ENCODE data around the gene GJC2.

DNA sequence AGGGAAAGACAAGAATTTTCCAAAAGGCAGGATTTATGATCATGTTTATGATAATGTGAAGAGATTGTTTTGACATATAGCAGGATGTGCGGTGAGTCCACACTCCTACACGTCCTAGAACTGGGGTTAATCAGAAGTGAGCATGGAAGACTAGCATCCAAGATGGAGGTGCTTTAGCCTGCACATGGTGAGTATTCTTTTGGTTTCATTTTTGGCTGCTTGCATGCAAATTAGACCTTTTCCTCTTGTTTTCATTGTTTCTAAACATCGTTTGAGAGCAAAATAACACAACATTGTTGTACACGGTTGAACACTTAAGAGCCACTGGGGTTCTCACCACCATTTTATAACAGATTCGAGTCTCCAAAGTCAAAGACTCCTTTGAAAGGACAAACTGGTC, 24.5 kb upstream of the GJC2 start:
- TF ChIP-seq, protein P1, sequence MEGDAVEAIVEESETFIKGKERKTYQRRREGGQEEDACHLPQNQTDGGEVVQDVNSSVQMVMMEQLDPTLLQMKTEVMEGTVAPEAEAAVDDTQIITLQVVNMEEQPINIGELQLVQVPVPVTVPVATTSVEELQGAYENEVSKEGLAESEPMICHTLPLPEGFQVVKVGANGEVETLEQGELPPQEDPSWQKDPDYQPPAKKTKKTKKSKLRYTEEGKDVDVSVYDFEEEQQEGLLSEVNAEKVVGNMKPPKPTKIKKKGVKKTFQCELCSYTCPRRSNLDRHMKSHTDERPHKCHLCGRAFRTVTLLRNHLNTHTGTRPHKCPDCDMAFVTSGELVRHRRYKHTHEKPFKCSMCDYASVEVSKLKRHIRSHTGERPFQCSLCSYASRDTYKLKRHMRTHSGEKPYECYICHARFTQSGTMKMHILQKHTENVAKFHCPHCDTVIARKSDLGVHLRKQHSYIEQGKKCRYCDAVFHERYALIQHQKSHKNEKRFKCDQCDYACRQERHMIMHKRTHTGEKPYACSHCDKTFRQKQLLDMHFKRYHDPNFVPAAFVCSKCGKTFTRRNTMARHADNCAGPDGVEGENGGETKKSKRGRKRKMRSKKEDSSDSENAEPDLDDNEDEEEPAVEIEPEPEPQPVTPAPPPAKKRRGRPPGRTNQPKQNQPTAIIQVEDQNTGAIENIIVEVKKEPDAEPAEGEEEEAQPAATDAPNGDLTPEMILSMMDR (IDR thresholded peaks at IDR 0.05; ENCODE audit: insufficient read depth, low read length) = no peak
- TF ChIP-seq POLR2AphosphoS5 (IDR thresholded peaks at IDR 0.05; ENCODE audit: low read depth) (no peak), GABPA (IDR thresholded peaks at IDR 0.05; ENCODE audit: low read depth) (no peak)

Measured in HL-60 (cell line).